Neural progenitor cell (in vitro differentiated cells): ENCODE results near the gene NES. TPM values are rescaled to one million over a fixed set of nuclear protein-coding genes. Genes with fewer than 3 reads are reported as not detected.

Experiments
- DNase-seq: peaks from one replicate; pipeline ENCODE4 v3.0.0-alpha.2; 2016; ENCODE audit warnings: low spot score
- H2AFZ ChIP-seq: fragments of 200-600 bp; sonication (generic); replicated peaks from 2 replicates; pipeline ENCODE4 v1.6.1; 2016; ENCODE audit warnings: antibody characterized with exemption
- H3F3A ChIP-seq: fragments of 200-600 bp; sonication (generic); 2 replicates; pipeline ENCODE4 v1.6.1; 2016; ENCODE audit warnings: antibody characterized with exemption, low read depth
- H3K27ac ChIP-seq: fragments of 200-600 bp; sonication (generic); 2 replicates; pipeline ENCODE4 v1.5.1; 2016; ENCODE audit warnings: mild to moderate bottlenecking
- H3K27me3 ChIP-seq: fragments of 200-600 bp; sonication (generic); 2 replicates; pipeline ENCODE4 v1.6.1; 2016; ENCODE audit warnings: mild to moderate bottlenecking, moderate library complexity
- H3K36me3 ChIP-seq: fragments of 200-600 bp; sonication (generic); 2 replicates; pipeline ENCODE4 v1.5.1; 2016
- H3K4me1 ChIP-seq: fragments of 200-600 bp; sonication (generic); 2 replicates; pipeline ENCODE4 v1.6.1; 2016; ENCODE audit warnings: mixed run types
- H3K4me2 ChIP-seq: fragments of 200-600 bp; sonication (generic); 2 replicates; pipeline ENCODE4 v1.6.1; 2016
- H3K4me3 ChIP-seq: fragments of 200-600 bp; sonication (generic); 2 replicates; pipeline ENCODE4 v1.5.1; 2016
- H3K79me2 ChIP-seq: fragments of 200-600 bp; sonication (generic); 2 replicates; pipeline ENCODE4 v1.6.1; 2016; ENCODE audit warnings: low read depth
- H3K9ac ChIP-seq: fragments of 200-600 bp; sonication (generic); 2 replicates; pipeline ENCODE4 v1.6.1; 2016
- H3K9me3 ChIP-seq: fragments of 200-600 bp; sonication (generic); 2 replicates; pipeline ENCODE4 v1.5.1; 2016; ENCODE audit warnings: low read depth
- H4K20me1 ChIP-seq: fragments of 200-600 bp; sonication (generic); 2 replicates; pipeline ENCODE4 v1.6.1; 2016; ENCODE audit warnings: low read depth
- H3K27ac Mint-ChIP-seq: 3 replicates; pipeline ENCODE4 v1.8.0; 2021; ENCODE audit warnings: mixed read lengths
- H3K27me3 Mint-ChIP-seq: 2 replicates; pipeline ENCODE4 v1.8.0; 2022; ENCODE audit warnings: low read depth, mild to moderate bottlenecking, inconsistent platforms, moderate library complexity, mixed read lengths; ENCODE audit not compliant: insufficient read depth
- H3K36me3 Mint-ChIP-seq: 3 replicates; pipeline ENCODE4 v1.8.0; 2021; ENCODE audit warnings: mixed read lengths
- H3K4me1 Mint-ChIP-seq: 3 replicates; pipeline ENCODE4 v1.8.0; 2021; ENCODE audit warnings: mixed read lengths
- H3K4me3 Mint-ChIP-seq: 3 replicates; pipeline ENCODE4 v1.8.0; 2021; ENCODE audit warnings: mild to moderate bottlenecking, moderate library complexity, mixed read lengths
- H3K9me3 Mint-ChIP-seq: 3 replicates; pipeline ENCODE4 v1.8.0; 2020; ENCODE audit warnings: mixed read lengths
- CTCF ChIP-seq: fragments of 200-600 bp; sonication (generic); IDR thresholded peaks from 2 replicates; pipeline ENCODE4 v1.5.1; 2017; ENCODE audit warnings: antibody characterized with exemption, mild to moderate bottlenecking
- EZH2 ChIP-seq: fragments of 200-600 bp; sonication (generic); IDR thresholded peaks from 2 replicates; pipeline ENCODE4 v1.6.1; 2017; ENCODE audit warnings: antibody characterized with exemption, mild to moderate bottlenecking, moderate library complexity
- EZH2phosphoT487 ChIP-seq: fragments of 200-600 bp; sonication (generic); IDR thresholded peaks from 2 replicates; pipeline ENCODE4 v1.6.1; 2017; ENCODE audit warnings: antibody characterized with exemption
- total RNA-seq: library from RNA; depleted of rRNA; stranded (reverse); fragments of >200 nt; gene quantifications from 2 replicates; pipeline ENCODE4 v1.2.3, GENCODE V29; 2015; ENCODE audit warnings: low replicate concordance

NES gene
- total RNA-seq, 1 donor from 2014 or later = 83.8 TPM

- Histone ChIP-seq H4K20me1 (peaks cover 64% of the 10 kb centered on the region), H2AFZ (no peak overlapping the region), H3K4me1 (peaks cover 29% of the 10 kb centered on the region), H3K4me2 (peak overlapping the region; percentile 98), H3K36me3 (no peaks in the 10 kb centered on the region), H3K79me2 (peaks cover 76% of the 10 kb centered on the region), H3K9ac (no peak overlapping the region), H3F3A (peaks cover 25% of the 10 kb centered on the region), H3K4me3 (peak overlapping the region; percentile 100), H3K27me3 (no peaks in the 10 kb centered on the region), H3K27ac (no peak overlapping the region), H3K9me3 (no peaks in the 10 kb centered on the region)
- peak; percentile 94 for DNase-seq
- H3K9me3 Mint-ChIP-seq = no peaks in the 10 kb centered on the region
- H3K36me3 Mint-ChIP-seq = peaks cover 22% of the 10 kb centered on the region
- peaks cover 7% of the 10 kb centered on the region for H3K27me3 Mint-ChIP-seq
- peaks cover 13% of the 10 kb centered on the region for H3K4me1 Mint-ChIP-seq
- TF ChIP-seq EZH2 (no peak), CTCF (peak; percentile 94), EZH2phosphoT487 (no peak)
- H3K4me3 Mint-ChIP-seq = no peak overlapping the region
- no peak overlapping the region for H3K27ac Mint-ChIP-seq
Observed at GRCh38 chr1:156725683-156726280, 48.6 kb upstream of the NES start.

- peaks cover 9% of the 10 kb centered on the region for H3K4me1 Mint-ChIP-seq
- peaks cover 2% of the 10 kb centered on the region for H3K27me3 Mint-ChIP-seq
- Histone ChIP-seq H3K9ac (no peak overlapping the region), H3K79me2 (peaks cover 40% of the 10 kb centered on the region), H3K4me1 (peaks cover 12% of the 10 kb centered on the region), H3K4me2 (no peak overlapping the region), H3K9me3 (no peaks in the 10 kb centered on the region), H3K27ac (no peak overlapping the region), H2AFZ (no peak overlapping the region), H3K4me3 (no peak overlapping the region), H3K27me3 (no peaks in the 10 kb centered on the region), H3K36me3 (no peaks in the 10 kb centered on the region), H3F3A (peaks cover 12% of the 10 kb centered on the region), H4K20me1 (peaks cover 34% of the 10 kb centered on the region)
- H3K36me3 Mint-ChIP-seq = peaks cover 28% of the 10 kb centered on the region
- no peak overlapping the region for H3K27ac Mint-ChIP-seq
- DNase-seq = no peak
- H3K9me3 Mint-ChIP-seq = no peaks in the 10 kb centered on the region
- H3K4me3 Mint-ChIP-seq = peak overlapping the region; percentile 25
- TF ChIP-seq EZH2phosphoT487 = no peak
- TF ChIP-seq EZH2 = no peak
- TF ChIP-seq CTCF = no peak
Observed at GRCh38 chr1:156721535-156721934, 44.3 kb upstream of the NES start.

GRCh38 chr1:156721131-156721530, 43.9 kb upstream of the NES start:
- Histone ChIP-seq H2AFZ (no peak overlapping the region), H4K20me1 (peaks cover 30% of the 10 kb centered on the region), H3F3A (peaks cover 8% of the 10 kb centered on the region), H3K9ac (no peak overlapping the region), H3K79me2 (peaks cover 36% of the 10 kb centered on the region), H3K36me3 (no peaks in the 10 kb centered on the region), H3K4me2 (no peak overlapping the region), H3K27me3 (no peaks in the 10 kb centered on the region), H3K27ac (no peak overlapping the region), H3K4me3 (no peak overlapping the region), H3K9me3 (no peaks in the 10 kb centered on the region), H3K4me1 (peaks cover 8% of the 10 kb centered on the region)
- Mint-ChIP-seq H3K36me3 (peaks cover 30% of the 10 kb centered on the region), H3K4me3 (no peak overlapping the region), H3K27ac (no peak overlapping the region), H3K9me3 (no peaks in the 10 kb centered on the region), H3K4me1 (peaks cover 9% of the 10 kb centered on the region), H3K27me3 (peaks cover 2% of the 10 kb centered on the region)
- no peak for TF ChIP-seq EZH2phosphoT487
- no peak for TF ChIP-seq EZH2
- no peak for TF ChIP-seq CTCF
- no peak for DNase-seq
